HepG2 (cell line): ENCODE data around the gene ARPC1B. TPM values are rescaled to one million over a fixed set of nuclear protein-coding genes. Genes with fewer than 3 reads are reported as not detected.

ENCODE experiments used
- ATAC-seq: fragments of 200-7000 bp; cut with Tn5 transposase; 3 replicates; pipeline ENCODE4 v1.9.1; 2020; ENCODE audit warnings: mild to moderate bottlenecking, moderate library complexity
- BruUV-seq: library from RNA; stranded (reverse); fragments of 400-500 nt; replicated peaks from 2 replicates; lab custom pipeline; 2021; lab: Mats Ljungman, UMichigan
- CTCF ChIA-PET: fragments of 300-600 bp; formaldehyde crosslinking; extraction: SDS; loops from one replicate; lab custom pipeline; 2021; ENCODE audit warnings: low total read pairs, inconsistent platforms, low intra/inter-chr PET ratio; lab: Yijun Ruan, JAX
- POLR2A ChIA-PET: fragments of 350-600 bp; sonication (Branson Sonifier 250); formaldehyde crosslinking; loops from one replicate; lab custom pipeline; 2020; ENCODE audit warnings: antibody characterized with exemption, inconsistent platforms; lab: Yijun Ruan, JAX
- DNase-seq: peaks from one replicate; pipeline ENCODE4 v3.0.0-alpha.2; 2015; ENCODE audit warnings: low spot score
- FAIRE-seq: peaks from 3 replicates; lab custom pipeline; 2011; peaks lifted over from hg19 to GRCh38; lab: Jason Lieb, UNC
- H2AFZ ChIP-seq: one replicate; pipeline ENCODE4 v1.6.1; 2011; ENCODE audit warnings: low read length, inconsistent platforms
- H3K27ac ChIP-seq: fragments of 300-600 bp; 3 replicates; pipeline ENCODE4 v1.8.0; 2011; ENCODE audit warnings: mixed run types, mild to moderate bottlenecking, mixed read lengths, low read length, inconsistent platforms; ENCODE audit not compliant: insufficient read depth; ENCODE audit errors: extremely low read length
- H3K27me3 ChIP-seq, 2 experiments: fragments of 200-600 bp in 1 of 2; 2 replicates in 1 of 2; 3 replicates in 1 of 2; pipeline versions ENCODE4 v1.6.0 to v1.8.0; 2011; ENCODE audit warnings: low read length in 2 of 2, mild to moderate bottlenecking in 2 of 2, moderate library complexity in 2 of 2, inconsistent platforms in 1 of 2; ENCODE audit not compliant: insufficient read depth in 2 of 2, control insufficient read depth in 1 of 2
- H3K36me3 ChIP-seq, 2 experiments: fragments of 200-600 bp in 1 of 2; replicated peaks in 1 of 2; 2 replicates in 1 of 2; 3 replicates in 1 of 2; pipeline versions ENCODE4 v1.5.1 to v1.8.0; 2011; ENCODE audit warnings: low read length in 2 of 2, inconsistent platforms in 1 of 2; ENCODE audit not compliant: insufficient read depth in 2 of 2, control insufficient read depth in 1 of 2
- H3K4me1 ChIP-seq: 2 replicates; pipeline ENCODE4 v1.5.1; 2012; ENCODE audit warnings: low read length, inconsistent platforms; ENCODE audit not compliant: insufficient read depth
- H3K4me2 ChIP-seq: 2 replicates; pipeline ENCODE4 v1.6.0; 2011; ENCODE audit warnings: low read depth, low read length, inconsistent platforms
- H3K4me3 ChIP-seq, 3 experiments: fragments of 200-600 bp in 1 of 3; sonication (generic), shearing (Covaris generic) in 1 of 3; replicated peaks in 1 of 3; 2 replicates each; pipeline ENCODE4 v1.5.1; 2011 to 2016; ENCODE audit warnings: low read length in 3 of 3, inconsistent platforms in 2 of 3, low read depth in 2 of 3, mild to moderate bottlenecking in 2 of 3, control low read depth in 1 of 3, mixed read lengths in 1 of 3; ENCODE audit not compliant: insufficient read depth in 1 of 3
- H3K79me2 ChIP-seq: one replicate; pipeline ENCODE4 v1.6.1; 2011; ENCODE audit warnings: low read length, inconsistent platforms; ENCODE audit not compliant: insufficient read depth
- H3K9ac ChIP-seq: 2 replicates; pipeline ENCODE4 v1.6.0; 2011; ENCODE audit warnings: mild to moderate bottlenecking, low read depth, low read length, inconsistent platforms; ENCODE audit not compliant: insufficient read depth
- H3K9me3 ChIP-seq: 2 replicates; pipeline ENCODE4 v1.5.1; 2012; ENCODE audit warnings: mild to moderate bottlenecking, low read length
- H4K20me1 ChIP-seq: 2 replicates; pipeline ENCODE4 v1.6.0; 2011; ENCODE audit warnings: inconsistent platforms, mild to moderate bottlenecking, low read length, moderate library complexity; ENCODE audit not compliant: insufficient read depth
- ATRX ChIP-seq: sonication (generic); formaldehyde crosslinking; IDR thresholded peaks from 2 replicates; pipeline ENCODE4 v1.4.0; 2020; ENCODE audit warnings: missing genetic modification reagents, borderline replicate concordance
- CTCF ChIP-seq: sonication (generic); formaldehyde crosslinking; IDR thresholded peaks from 2 replicates; pipeline ENCODE4 v1.5.0; 2020; ENCODE audit warnings: mild to moderate bottlenecking, missing genetic modification reagents, moderate library complexity
- DNMT1 ChIP-seq: sonication (generic); formaldehyde crosslinking; IDR thresholded peaks from 2 replicates; pipeline ENCODE4 v1.5.1; 2020; ENCODE audit warnings: mild to moderate bottlenecking, missing genetic modification reagents
- ELF4 ChIP-seq: sonication (generic); formaldehyde crosslinking; IDR thresholded peaks from 2 replicates; pipeline ENCODE4 v1.5.0; 2020; ENCODE audit warnings: missing genetic modification reagents, mild to moderate bottlenecking, moderate library complexity, borderline replicate concordance
- GLI4 ChIP-seq: sonication (generic); formaldehyde crosslinking; IDR thresholded peaks from 2 replicates; pipeline ENCODE4 v1.5.1; 2020; ENCODE audit warnings: missing genetic modification reagents, mild to moderate bottlenecking, moderate library complexity, borderline replicate concordance
- HOXA5 ChIP-seq: sonication (generic); formaldehyde crosslinking; IDR thresholded peaks from 2 replicates; pipeline ENCODE4 v1.4.0; 2020; ENCODE audit warnings: missing genetic modification reagents
- SALL1 ChIP-seq: sonication (generic); formaldehyde crosslinking; IDR thresholded peaks from 2 replicates; pipeline ENCODE4 v1.8.0; 2022; ENCODE audit warnings: mild to moderate bottlenecking, missing genetic modification reagents
- SMC3 ChIP-seq: IDR thresholded peaks from 2 replicates; pipeline ENCODE4 v1.6.1; 2011; ENCODE audit warnings: low read length, improper control_type of control experiment
- U2AF1 ChIP-seq: fragments of 200-400 bp; formaldehyde crosslinking; optimal IDR thresholded peaks from 2 replicates; pipeline ENCODE3; 2017; ENCODE audit warnings: mild to moderate bottlenecking, low read depth, low read length
- ZC3H4 ChIP-seq: sonication (generic); formaldehyde crosslinking; IDR thresholded peaks from 2 replicates; pipeline ENCODE4 v1.4.0; 2020; ENCODE audit warnings: missing genetic modification reagents, borderline replicate concordance
- ZNF121 ChIP-seq: sonication (generic); formaldehyde crosslinking; IDR thresholded peaks from 2 replicates; pipeline ENCODE4 v1.5.0; 2020; ENCODE audit warnings: mild to moderate bottlenecking, missing genetic modification reagents
- ZNF574 ChIP-seq: sonication (generic); formaldehyde crosslinking; IDR thresholded peaks from 2 replicates; pipeline ENCODE4 v1.4.0; 2020; ENCODE audit warnings: missing genetic modification reagents
- ZNF614 ChIP-seq: IDR thresholded peaks from 2 replicates; pipeline ENCODE4 v1.6.1; 2018; ENCODE audit warnings: missing biosample characterization, missing genetic modification reagents, inconsistent platforms, borderline replicate concordance
- ZNF687 ChIP-seq: sonication (generic); formaldehyde crosslinking; IDR thresholded peaks from 2 replicates; pipeline ENCODE4 v1.5.1; 2020; ENCODE audit warnings: mild to moderate bottlenecking, missing genetic modification reagents, moderate library complexity
- ZSCAN29 ChIP-seq: sonication (generic); formaldehyde crosslinking; conservative IDR thresholded peaks from 2 replicates; pipeline ENCODE4 v1.4.0; 2020; ENCODE audit warnings: mild to moderate bottlenecking, missing genetic modification reagents
- WGBS: methylation state at CpG from one replicate; pipeline ENCODE4 v1.1.6; 2017; ENCODE audit warnings: low lambda C conversion rate; 5-methylcytosine and 5-hydroxymethylcytosine counted together
- in situ Hi-C: cut with HindIII; loops from 2 replicates; pipeline ENCODE4 v1.10.0; 2017; ENCODE audit warnings: low pct_unique_long_range_greater_than_20kb; ENCODE audit not compliant: extremely low pct_ligation_motif_present
- intact Hi-C: fragments of 100-400 bp; cut with micrococcal nuclease; formaldehyde crosslinking; loops from one replicate; pipeline ENCODE4 v1.10.0; 2022; ENCODE audit not compliant: unreplicated experiment
- polyA plus RNA-seq, 8 experiments: library from polyadenylated mRNA; depleted of rRNA in 3 of 8; stranded (reverse) in 7 of 8; unstranded in 1 of 8; fragments of >200 nt; fragmentation: Illumina TruSeq in 4 of 8; extraction: Trizol in 4 of 8; gene quantifications; 2 replicates each; pipeline versions ENCODE4 v1.2.1 to v1.2.3, GENCODE V29; 2011 to 2016; ENCODE audit warnings: low read depth in 4 of 8, missing spikeins in 1 of 8, mixed read lengths in 1 of 8; ENCODE audit not compliant: insufficient read depth in 1 of 8
- total RNA-seq, 5 experiments: library from RNA; depleted of rRNA; stranded (reverse); fragments of >200 nt; fragmentation: Illumina TruSeq; extraction: Trizol; gene quantifications; 2 replicates each; pipeline ENCODE4 v1.2.3, GENCODE V29; 2016; ENCODE audit warnings: low read depth in 1 of 5

Gene ARPC1B
- total and polyA plus RNA-seq, 2 of the 13 experiments (the other 11 are each of a cell fraction or from before 2014, with no cell fraction given): 72.9 to 89.1 TPM

- Histone ChIP-seq H3K4me3 (no peak overlapping the region), H3K9me3 (no peaks in the 10 kb centered on the region), H3K36me3 (peaks cover 10 to 44% of the 10 kb centered on the region in 2 experiments), H3K4me1 (0 out of 2 replicates have a peak, but pooled peaks cover 8% of the 10 kb centered on the region), H3K4me2 (no peak overlapping the region), H3K9ac (no peak overlapping the region), H4K20me1 (no peaks in the 10 kb centered on the region), H3K27me3 (no peaks in the 10 kb centered on the region), H2AFZ (no peak overlapping the region), H3K79me2 (no peaks in the 10 kb centered on the region), H3K27ac (no peak overlapping the region)
- POLR2A ChIA-PET: no interaction called here
- intact Hi-C loops (loop anchor here (1.0 kb wide), 1 partner anchor 22 kb away; no protein-coding TSS in a partner anchor), in situ Hi-C loops (no loop called here)
- ATAC-seq (peak; percentile 95), DNase-seq (peak; percentile 22), FAIRE-seq (no peak)
- BruUV-seq: no TSS peak
- CTCF ChIA-PET: interaction anchor here (1.6 to 1.7 kb wide), 2 partner anchors 21 to 50 kb away, joined by 14 to 18 read pairs; no protein-coding TSS in a partner anchor
- WGBS: 84% methylated on average over 17 of the region's 17 CpGs
- TF ChIP-seq ZNF614 (CRISPR knock-in tag) (0 out of 2 replicates have a peak, but pooled peaks have one; percentile 35), DNMT1 (CRISPR knock-in tag) (no peak), ZSCAN29 (CRISPR knock-in tag) (no peak), ELF4 (no peak), ATRX (CRISPR knock-in tag) (no peak), ZNF574 (CRISPR knock-in tag) (peak; percentile 16; the same call in 1 of the 2 replicates), GLI4 (CRISPR knock-in tag) (no peak), SALL1 (CRISPR knock-in tag) (peak; percentile 26; the same call in 1 of the 2 replicates), ZNF687 (CRISPR knock-in tag) (peak; percentile 37), ZNF121 (CRISPR knock-in tag) (peak; percentile 86), U2AF1 (peak; percentile 71), HOXA5 (no peak), CTCF (CRISPR knock-in tag) (peak; percentile 86), ZC3H4 (CRISPR knock-in tag) (no peak), SMC3 (peak; percentile 62)
These were observed 9.0 kb upstream of the ARPC1B start for GRCh38 chr7:99365318-99366141.
